Aorta (tissue), 5 donors: ENCODE results near the gene MAP1LC3B2. TPM values are rescaled to one million over a fixed set of nuclear protein-coding genes. Genes with fewer than 3 reads are reported as not detected.

Experiments
- ATAC-seq: fragments of 200-7000 bp; cut with Tn5 transposase; one replicate; pipeline ENCODE4 v1.9.1; 2022; ENCODE audit warnings: moderate library complexity; ENCODE audit not compliant: low FRiP score
- DNase-seq, 2 donors: peaks; one replicate each; pipeline ENCODE4 v3.0.0-alpha.2; 2020
- H3K27ac ChIP-seq, 2 donors: one replicate each; pipeline ENCODE4 v1.5.1; 2013; ENCODE audit warnings: low read length in 2 of 2, mild to moderate bottlenecking in 2 of 2, moderate library complexity in 2 of 2, control low read depth in 1 of 2, inconsistent platforms in 1 of 2, low read depth in 1 of 2
- H3K27me3 ChIP-seq, 2 donors: one replicate each; pipeline ENCODE4 v1.6.1; 2013; ENCODE audit warnings: control low read depth in 1 of 2, low read length in 1 of 2, mild to moderate bottlenecking in 1 of 2, moderate library complexity in 1 of 2; ENCODE audit not compliant: insufficient read depth in 2 of 2, control insufficient read depth in 1 of 2
- H3K36me3 ChIP-seq, 2 donors: one replicate each; pipeline ENCODE4 v1.6.1; 2013; ENCODE audit warnings: control low read depth in 1 of 2, low read length in 1 of 2, mild to moderate bottlenecking in 1 of 2; ENCODE audit not compliant: insufficient read depth in 2 of 2, control insufficient read depth in 1 of 2
- H3K4me1 ChIP-seq, 2 donors: one replicate each; pipeline ENCODE4 v1.6.1; 2013; ENCODE audit warnings: low read length in 2 of 2, control low read depth in 1 of 2, mild to moderate bottlenecking in 1 of 2, moderate library complexity in 1 of 2; ENCODE audit not compliant: insufficient read depth in 2 of 2, control insufficient read depth in 1 of 2
- H3K4me3 ChIP-seq, 2 donors: one replicate each; pipeline ENCODE4 v1.5.1; 2013; ENCODE audit warnings: low read length in 2 of 2, control low read depth in 1 of 2, mild to moderate bottlenecking in 1 of 2
- H3K9me3 ChIP-seq: one replicate; pipeline ENCODE4 v1.6.1; 2013; ENCODE audit warnings: mild to moderate bottlenecking, low read length; ENCODE audit not compliant: control insufficient read depth
- WGBS, 2 donors: extraction: QIAGEN DNeasy Blood & Tissue Kit; methylation state at CpG; one replicate each; pipeline ENCODE4 v1.1.7; 2013; 5-methylcytosine and 5-hydroxymethylcytosine counted together
- intact Hi-C, 2 donors: fragments of 100-400 bp; cut with DNase I; formaldehyde crosslinking; loops; one replicate each; pipeline versions ENCODE4 v1.14.2 to v1.15.0; 2022
- polyA plus RNA-seq, 2 donors: library from polyadenylated mRNA; stranded (reverse); fragments of 200-250 nt; gene quantifications; one replicate each; pipeline ENCODE4 v1.2.3, GENCODE V29; 2013
- total RNA-seq, 2 donors: library from RNA; stranded (reverse); fragmentation: NEBNext Ultra II Directional; extraction: Animal tissue kit (Norgen Biotek cat#: 25700); gene quantifications; one replicate each; pipeline ENCODE4 v1.2.1, GENCODE V29; 2021
- donor health status: healthy with polysubstance abuse.
- donor health status: Bipolar disorder and iron deficiency.
- donor health status: DM: no; HTN: no; CAD: no.
- donor health status: DM: no; HTN: no; CAD: no.
- donor health status: DM: yes; HTN: yes; CAD: no.

The MAP1LC3B2 gene
- total and polyA plus RNA-seq, 4 donors: 1.0 to 3.5 (median 2.7) TPM

- Histone ChIP-seq H3K4me3 (no peak overlapping the region), H3K36me3 (no peaks in the 10 kb centered on the region), H3K9me3 (no peaks in the 10 kb centered on the region), H3K4me1 (no peaks in the 10 kb centered on the region), H3K27me3 (no peaks in the 10 kb centered on the region), H3K27ac (no peak overlapping the region)
- 91% methylated on average over 10 of the region's 10 CpGs for WGBS, 2 donors
- DNase-seq: no peak
- ATAC-seq: no peak
- intact Hi-C loops: no loop called here
Observed at GRCh38 chr12:116549993-116550392, 9.2 kb upstream of the MAP1LC3B2 start.

GRCh38 chr12:116551151-116551550, 8.0 kb upstream of the MAP1LC3B2 start:
- WGBS, 2 donors: 98 to 99% methylated on average over 2 of the region's 2 CpGs

GRCh38 chr12:116551619-116551951, 7.6 kb upstream of the MAP1LC3B2 start:
- H3K9me3 ChIP-seq: no peaks in the 10 kb centered on the region
- ATAC-seq (no peak), DNase-seq (no peak)
- intact Hi-C loops: no loop called here
- WGBS, 2 donors: 85 to 96% methylated on average over 2 of the region's 2 CpGs
- no peak overlapping the region for H3K4me3 ChIP-seq
- H3K4me1 ChIP-seq: no peaks in the 10 kb centered on the region
- no peak overlapping the region for H3K27ac ChIP-seq
- H3K27me3 ChIP-seq: no peaks in the 10 kb centered on the region
- no peaks in the 10 kb centered on the region for H3K36me3 ChIP-seq

More at GRCh38 chr12:116551151-116551550, 8.0 kb upstream of the MAP1LC3B2 start:
- Histone ChIP-seq H3K9me3 (no peaks in the 10 kb centered on the region), H3K27ac (no peak overlapping the region), H3K27me3 (no peaks in the 10 kb centered on the region), H3K4me1 (no peaks in the 10 kb centered on the region), H3K36me3 (no peaks in the 10 kb centered on the region), H3K4me3 (no peak overlapping the region)
- ATAC-seq (no peak), DNase-seq (no peak)
- intact Hi-C loops: no loop called here

- ATAC-seq: no peak
- Histone ChIP-seq H3K9me3 (no peaks in the 10 kb centered on the region), H3K27ac (no peak overlapping the region), H3K36me3 (no peaks in the 10 kb centered on the region), H3K4me3 (no peak overlapping the region), H3K27me3 (no peaks in the 10 kb centered on the region), H3K4me1 (no peaks in the 10 kb centered on the region)
- intact Hi-C loops: no loop called here
- 89 to 92% methylated on average over 16 of the region's 16 CpGs for WGBS, 2 donors
- no peak for DNase-seq
Observed at GRCh38 chr12:116551952-116552772, 7.0 kb upstream of the MAP1LC3B2 start.

GRCh38 chr12:116552773-116553373, 6.3 kb upstream of the MAP1LC3B2 start:
- H3K9me3 ChIP-seq: no peaks in the 10 kb centered on the region
- DNase-seq: no peak
- H3K27ac ChIP-seq: no peak overlapping the region
- no peak for ATAC-seq
- intact Hi-C loops: no loop called here
- no peak overlapping the region for H3K4me3 ChIP-seq
- no peaks in the 10 kb centered on the region for H3K27me3 ChIP-seq
- H3K36me3 ChIP-seq: no peaks in the 10 kb centered on the region
- no peaks in the 10 kb centered on the region for H3K4me1 ChIP-seq
- 89 to 92% methylated on average over 17 of the region's 17 CpGs for WGBS, 2 donors

GRCh38 chr12:116556356-116556952, 2.7 kb upstream of the MAP1LC3B2 start:
- H3K4me1 ChIP-seq: no peaks in the 10 kb centered on the region
- H3K27me3 ChIP-seq: no peaks in the 10 kb centered on the region
- H3K9me3 ChIP-seq: no peaks in the 10 kb centered on the region
- H3K4me3 ChIP-seq: no peak overlapping the region
- intact Hi-C loops: no loop called here
- DNase-seq: no peak
- 94 to 97% methylated on average over 6 of the region's 6 CpGs for WGBS, 2 donors
- H3K36me3 ChIP-seq: no peaks in the 10 kb centered on the region
- no peak for ATAC-seq
- H3K27ac ChIP-seq: no peak overlapping the region

- DNase-seq (no peak), ATAC-seq (no peak)
- no peak overlapping the region for H3K4me3 ChIP-seq
- H3K27ac ChIP-seq: no peak overlapping the region
- H3K9me3 ChIP-seq: no peaks in the 10 kb centered on the region
- H3K4me1 ChIP-seq: no peaks in the 10 kb centered on the region
- no peaks in the 10 kb centered on the region for H3K27me3 ChIP-seq
- intact Hi-C loops: no loop called here
- H3K36me3 ChIP-seq: no peaks in the 10 kb centered on the region
- 93 to 96% methylated on average over 4 of the region's 4 CpGs for WGBS, 2 donors
Observed at GRCh38 chr12:116556964-116557698, 2.0 kb upstream of the MAP1LC3B2 start.

- DNase-seq (no peak), ATAC-seq (no peak)
- H3K36me3 ChIP-seq: no peaks in the 10 kb centered on the region
- H3K9me3 ChIP-seq: no peaks in the 10 kb centered on the region
- WGBS, 2 donors: 96 to 97% methylated on average over 21 of the region's 21 CpGs
- no peak overlapping the region for H3K4me3 ChIP-seq
- no peaks in the 10 kb centered on the region for H3K27me3 ChIP-seq
- intact Hi-C loops: no loop called here
- H3K27ac ChIP-seq: no peak overlapping the region
- no peaks in the 10 kb centered on the region for H3K4me1 ChIP-seq
Observed at GRCh38 chr12:116558280-116559161, 660 bp upstream of the MAP1LC3B2 start.
